Upper lobe of right lung (tissue), 1 donor: ENCODE data around the gene CORO6. TPM values are rescaled to one million over a fixed set of nuclear protein-coding genes. Genes with fewer than 3 reads are reported as not detected.

Experiments used
- ATAC-seq: fragments of 200-7000 bp; cut with Tn5 transposase; one replicate; pipeline ENCODE4 v1.9.1; 2020; ENCODE audit warnings: mild to moderate bottlenecking, moderate library complexity
- DNase-seq: peaks from one replicate; pipeline ENCODE4 v3.0.0-alpha.2; 2020
- H3K27ac ChIP-seq: fragments of 200-600 bp; one replicate; pipeline ENCODE4 v1.8.0; 2022
- H3K27me3 ChIP-seq: fragments of 200-600 bp; one replicate; pipeline ENCODE4 v1.8.0; 2022; ENCODE audit warnings: mild to moderate bottlenecking
- H3K36me3 ChIP-seq: fragments of 200-600 bp; one replicate; pipeline ENCODE4 v1.8.0; 2022
- H3K4me1 ChIP-seq: fragments of 200-600 bp; one replicate; pipeline ENCODE4 v1.8.0; 2022
- H3K4me3 ChIP-seq: fragments of 200-600 bp; one replicate; pipeline ENCODE4 v1.8.0; 2022; ENCODE audit warnings: mild to moderate bottlenecking
- H3K9me3 ChIP-seq: fragments of 200-600 bp; one replicate; pipeline ENCODE4 v1.8.0; 2022
- intact Hi-C: fragments of 100-400 bp; cut with DNase I; formaldehyde crosslinking; loops from one replicate; pipeline ENCODE4 v1.11.0; 2022
- total RNA-seq: library from RNA; stranded (reverse); fragmentation: NEBNext Ultra II Directional; extraction: Animal tissue kit (Norgen Biotek cat#: 25700); gene quantifications from one replicate; pipeline ENCODE4 v1.2.1, GENCODE V29; 2021
- TF ChIP-seq, protein P1 (sequence below): fragments of 200-600 bp; IDR thresholded peaks from one replicate; pipeline ENCODE4 v1.8.0; 2022; ENCODE audit warnings: antibody characterized with exemption
- donor health status: DM: no; HTN: yes; CAD: no; lungs with severe emphysema.

Gene CORO6
- total RNA-seq, 1 donor from 2014 or later, result 7.7 TPM

DNA sequence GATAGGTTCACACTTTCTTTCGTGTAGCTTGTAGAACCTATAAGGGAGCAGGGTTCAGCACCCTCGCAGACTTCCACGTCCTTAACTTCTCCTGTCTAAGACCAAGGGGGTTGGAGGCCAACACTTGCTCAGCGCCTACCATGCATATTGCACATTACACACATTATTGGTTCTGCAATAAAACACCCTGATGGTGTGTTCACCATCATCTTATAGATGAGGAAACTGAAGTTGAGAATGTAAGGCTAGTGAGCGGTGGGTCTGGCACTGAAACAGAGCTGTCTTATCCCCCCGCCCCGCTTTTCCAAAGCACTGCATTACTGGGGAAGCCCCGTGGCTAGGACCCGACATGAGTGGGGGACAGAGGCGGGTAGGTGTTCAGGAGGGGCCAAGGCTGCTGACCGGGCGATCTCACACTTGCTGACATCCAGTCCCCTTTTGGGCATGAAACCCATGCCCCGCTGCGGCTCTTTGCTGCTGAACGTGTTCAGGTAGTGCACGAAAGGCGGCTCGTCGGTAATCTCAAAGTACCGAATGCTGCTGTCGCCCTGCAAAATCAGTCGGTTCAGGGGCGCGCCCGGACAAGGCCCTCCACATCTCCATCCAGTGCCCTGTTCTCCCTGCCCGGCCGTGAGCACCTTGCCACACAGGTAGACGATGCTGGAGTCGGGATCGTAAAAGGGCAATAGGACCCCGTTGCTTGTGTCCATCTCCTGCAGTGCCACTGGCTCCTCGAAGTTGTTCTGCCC, 6.2 kb downstream of the CORO6 start:
- DNase-seq, result no peak
- H3K27me3 ChIP-seq, result no peaks in the 10 kb centered on the region
- H3K27ac ChIP-seq, result no peak overlapping the region
- peak overlapping the region; percentile 51 for H3K4me3 ChIP-seq
- no peak for ATAC-seq
- H3K9me3 ChIP-seq, result no peaks in the 10 kb centered on the region
- H3K36me3 ChIP-seq, result no peaks in the 10 kb centered on the region
- intact Hi-C loops, result no loop called here
- TF ChIP-seq, protein P1, sequence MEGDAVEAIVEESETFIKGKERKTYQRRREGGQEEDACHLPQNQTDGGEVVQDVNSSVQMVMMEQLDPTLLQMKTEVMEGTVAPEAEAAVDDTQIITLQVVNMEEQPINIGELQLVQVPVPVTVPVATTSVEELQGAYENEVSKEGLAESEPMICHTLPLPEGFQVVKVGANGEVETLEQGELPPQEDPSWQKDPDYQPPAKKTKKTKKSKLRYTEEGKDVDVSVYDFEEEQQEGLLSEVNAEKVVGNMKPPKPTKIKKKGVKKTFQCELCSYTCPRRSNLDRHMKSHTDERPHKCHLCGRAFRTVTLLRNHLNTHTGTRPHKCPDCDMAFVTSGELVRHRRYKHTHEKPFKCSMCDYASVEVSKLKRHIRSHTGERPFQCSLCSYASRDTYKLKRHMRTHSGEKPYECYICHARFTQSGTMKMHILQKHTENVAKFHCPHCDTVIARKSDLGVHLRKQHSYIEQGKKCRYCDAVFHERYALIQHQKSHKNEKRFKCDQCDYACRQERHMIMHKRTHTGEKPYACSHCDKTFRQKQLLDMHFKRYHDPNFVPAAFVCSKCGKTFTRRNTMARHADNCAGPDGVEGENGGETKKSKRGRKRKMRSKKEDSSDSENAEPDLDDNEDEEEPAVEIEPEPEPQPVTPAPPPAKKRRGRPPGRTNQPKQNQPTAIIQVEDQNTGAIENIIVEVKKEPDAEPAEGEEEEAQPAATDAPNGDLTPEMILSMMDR, result no peak
- H3K4me1 ChIP-seq, result peaks cover 47% of the 10 kb centered on the region

DNA sequence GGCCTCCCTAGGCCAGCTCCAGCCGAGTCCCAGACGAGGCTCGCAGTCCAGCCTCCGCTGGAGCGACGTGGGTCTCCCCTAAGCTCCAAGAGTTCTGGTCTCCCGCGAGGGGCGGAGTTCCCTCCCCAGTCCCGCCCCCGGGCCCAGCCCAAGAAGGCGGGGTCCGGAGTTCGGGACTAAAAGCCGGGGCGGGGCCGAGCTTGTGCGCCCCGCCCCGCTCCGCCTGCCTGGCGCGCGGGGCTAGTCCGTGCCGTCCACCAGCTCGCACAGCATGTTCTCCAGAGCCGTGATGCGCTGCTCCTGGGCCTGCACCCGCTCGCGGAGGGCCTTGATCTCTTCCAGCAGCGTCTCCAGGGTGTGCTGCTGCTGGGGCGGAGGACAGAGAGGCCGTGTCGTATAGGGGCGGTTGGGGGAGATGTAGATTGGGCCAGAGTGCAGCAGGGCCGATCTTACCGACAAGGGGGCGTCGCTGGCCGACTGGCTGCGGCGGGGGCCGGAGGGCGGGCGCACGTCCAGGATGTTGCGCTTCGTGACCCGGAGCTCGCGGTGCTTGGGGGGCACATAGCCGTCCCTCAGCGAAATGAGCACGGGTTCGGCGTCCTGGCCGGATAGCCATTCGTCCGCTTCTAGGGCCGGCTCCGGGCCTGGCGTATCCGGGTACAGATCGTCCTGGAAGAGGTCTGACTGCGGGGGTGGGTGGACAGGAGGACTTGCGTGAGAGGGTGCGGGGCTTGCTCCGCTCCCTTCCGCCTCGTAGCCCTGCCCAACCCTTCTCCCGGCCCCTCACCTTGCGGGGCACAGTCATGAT, 7.0 kb downstream of the CORO6 start:
- H3K4me1 ChIP-seq, result peaks cover 47% of the 10 kb centered on the region
- peak; percentile 75 for ATAC-seq
- H3K27me3 ChIP-seq, result no peaks in the 10 kb centered on the region
- DNase-seq, result peak; percentile 92
- intact Hi-C loops, result no loop called here
- H3K27ac ChIP-seq, result peak overlapping the region; percentile 51
- peak overlapping the region; percentile 51 for H3K4me3 ChIP-seq
- H3K36me3 ChIP-seq, result no peaks in the 10 kb centered on the region
- H3K9me3 ChIP-seq, result no peaks in the 10 kb centered on the region
- TF ChIP-seq, protein P1, result no peak

GRCh38 chr17:29615048-29615385, 7.7 kb downstream of the CORO6 start:
- H3K4me3 ChIP-seq, result peak overlapping the region; percentile 51
- peaks cover 47% of the 10 kb centered on the region for H3K4me1 ChIP-seq
- no peaks in the 10 kb centered on the region for H3K9me3 ChIP-seq
- no peaks in the 10 kb centered on the region for H3K27me3 ChIP-seq
- H3K27ac ChIP-seq, result no peak overlapping the region
- no peaks in the 10 kb centered on the region for H3K36me3 ChIP-seq
- ATAC-seq (peak; percentile 21), DNase-seq (peak; percentile 75)
- intact Hi-C loops, result no loop called here
- TF ChIP-seq, protein P1, result no peak

GRCh38 chr17:29614349-29615047, 8.2 kb downstream of the CORO6 start:
- no peak overlapping the region for H3K4me3 ChIP-seq
- DNase-seq, result no peak
- intact Hi-C loops, result no loop called here

GRCh38 chr17:29613856-29614255, 8.9 kb downstream of the CORO6 start:
- no peaks in the 10 kb centered on the region for H3K27me3 ChIP-seq

More at GRCh38 chr17:29614349-29615047, 8.2 kb downstream of the CORO6 start:
- H3K9me3 ChIP-seq, result no peaks in the 10 kb centered on the region
- no peak overlapping the region for H3K27ac ChIP-seq
- H3K4me1 ChIP-seq, result peaks cover 47% of the 10 kb centered on the region
- no peak for ATAC-seq
- no peaks in the 10 kb centered on the region for H3K36me3 ChIP-seq
- no peaks in the 10 kb centered on the region for H3K27me3 ChIP-seq
- TF ChIP-seq, protein P1, result no peak

More at GRCh38 chr17:29613856-29614255, 8.9 kb downstream of the CORO6 start:
- DNase-seq (no peak), ATAC-seq (no peak)
- TF ChIP-seq, protein P1, result no peak
- intact Hi-C loops, result no loop called here
- Histone ChIP-seq H3K27ac (no peak overlapping the region), H3K36me3 (no peaks in the 10 kb centered on the region), H3K4me1 (peaks cover 47% of the 10 kb centered on the region), H3K9me3 (no peaks in the 10 kb centered on the region), H3K4me3 (peak overlapping the region; percentile 42)
